ENCODE results near the gene RC3H1.

- no peak for TF ChIP-seq CTCF (IDR thresholded peaks at IDR 0.05; ENCODE audit: low read depth, low read length, missing input control)
- no peak for TF ChIP-seq TAF1 (conservative IDR thresholded peaks at IDR 0.05)
- TF ChIP-seq GABPA (IDR thresholded peaks at IDR 0.05 in 1 of 2, conservative IDR thresholded peaks at IDR 0.05 in 1 of 2): no peak
- TF ChIP-seq RAD21 (IDR thresholded peaks at IDR 0.05): no peak
- no peak for TF ChIP-seq JUND (IDR thresholded peaks at IDR 0.05)
Observed at GRCh38 chr1:173948594-173948993, 73.6 kb downstream of the RC3H1 start.

Data from liver (tissue), 3 donors.